ENCODE results near the gene MUSTN1.

DNA sequence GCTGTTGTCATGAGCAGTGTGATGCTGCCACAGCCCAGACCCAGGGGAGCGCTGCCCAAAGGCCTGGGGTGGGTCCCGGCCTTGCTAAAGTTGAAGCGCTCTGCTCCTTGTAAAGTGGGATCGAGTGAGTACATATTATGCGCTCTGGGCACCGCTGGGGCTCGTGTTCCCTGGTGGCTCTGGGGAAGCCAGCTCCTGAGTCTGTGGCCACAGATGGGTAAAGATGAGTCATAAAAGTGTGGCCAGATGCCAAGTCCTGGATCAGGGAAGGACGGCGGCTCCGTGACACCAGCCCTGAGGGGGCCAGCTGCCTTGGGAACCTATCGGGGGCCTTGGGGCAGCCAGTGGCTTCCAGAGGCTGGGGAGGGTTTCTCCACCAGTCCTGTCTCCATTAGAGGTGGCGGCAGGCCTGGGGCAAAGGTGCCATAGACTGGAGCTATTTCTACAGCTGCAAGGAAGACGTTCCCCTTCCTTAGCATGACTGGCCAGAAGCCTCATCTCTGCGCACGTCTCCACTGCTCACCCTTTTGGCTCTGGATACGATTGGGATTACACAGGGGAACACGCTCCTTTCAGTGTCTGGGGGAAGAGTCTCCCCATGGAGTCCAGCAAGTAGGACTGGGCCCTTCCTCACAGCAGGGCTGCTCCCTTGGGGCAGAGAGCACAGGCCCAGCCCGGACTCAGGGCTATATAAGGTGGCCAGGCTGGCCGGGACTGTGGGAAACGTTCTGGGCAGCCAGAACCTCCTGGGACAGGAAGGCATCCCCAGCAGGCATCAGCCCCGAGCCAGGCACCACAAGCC is 3.1 kb downstream of the MUSTN1 start:
- TF ChIP-seq, protein P1, sequence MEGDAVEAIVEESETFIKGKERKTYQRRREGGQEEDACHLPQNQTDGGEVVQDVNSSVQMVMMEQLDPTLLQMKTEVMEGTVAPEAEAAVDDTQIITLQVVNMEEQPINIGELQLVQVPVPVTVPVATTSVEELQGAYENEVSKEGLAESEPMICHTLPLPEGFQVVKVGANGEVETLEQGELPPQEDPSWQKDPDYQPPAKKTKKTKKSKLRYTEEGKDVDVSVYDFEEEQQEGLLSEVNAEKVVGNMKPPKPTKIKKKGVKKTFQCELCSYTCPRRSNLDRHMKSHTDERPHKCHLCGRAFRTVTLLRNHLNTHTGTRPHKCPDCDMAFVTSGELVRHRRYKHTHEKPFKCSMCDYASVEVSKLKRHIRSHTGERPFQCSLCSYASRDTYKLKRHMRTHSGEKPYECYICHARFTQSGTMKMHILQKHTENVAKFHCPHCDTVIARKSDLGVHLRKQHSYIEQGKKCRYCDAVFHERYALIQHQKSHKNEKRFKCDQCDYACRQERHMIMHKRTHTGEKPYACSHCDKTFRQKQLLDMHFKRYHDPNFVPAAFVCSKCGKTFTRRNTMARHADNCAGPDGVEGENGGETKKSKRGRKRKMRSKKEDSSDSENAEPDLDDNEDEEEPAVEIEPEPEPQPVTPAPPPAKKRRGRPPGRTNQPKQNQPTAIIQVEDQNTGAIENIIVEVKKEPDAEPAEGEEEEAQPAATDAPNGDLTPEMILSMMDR (conservative IDR thresholded peaks at IDR 0.05; ENCODE audit: low read length) = no peak
- TF ChIP-seq EZH2phosphoT487 (IDR thresholded peaks at IDR 0.05; ENCODE audit: borderline replicate concordance) = no peak
